Right lung (tissue), 10 donors: Measurements from ENCODE around the gene PC. TPM values are rescaled to one million over a fixed set of nuclear protein-coding genes. Genes with fewer than 3 reads are reported as not detected.
"Not testable (repeated sequence)": the region's sequence is repeated elsewhere in the genome, so short reads cannot be mapped to it uniquely, and the experiment has no call there.

Source experiments
- DNase-seq, 2 donors: peaks; one replicate each; pipeline ENCODE4 v3.0.0-alpha.2; 2013
- long read RNA-seq, 8 donors: transcript quantifications; one replicate each; lab custom pipeline, GENCODE V29; 2026
- polyA plus RNA-seq, 5 donors: library from polyadenylated mRNA; unstranded; fragments of 120-200 nt; gene quantifications; one replicate each; pipeline versions ENCODE4 v1.2.1 to v1.2.3, GENCODE V29; 2013; ENCODE audit warnings: inconsistent platforms in 1 of 5, low replicate concordance in 1 of 5; ENCODE audit not compliant: insufficient read length in 5 of 5, insufficient read depth in 1 of 5

PC gene, protein sequence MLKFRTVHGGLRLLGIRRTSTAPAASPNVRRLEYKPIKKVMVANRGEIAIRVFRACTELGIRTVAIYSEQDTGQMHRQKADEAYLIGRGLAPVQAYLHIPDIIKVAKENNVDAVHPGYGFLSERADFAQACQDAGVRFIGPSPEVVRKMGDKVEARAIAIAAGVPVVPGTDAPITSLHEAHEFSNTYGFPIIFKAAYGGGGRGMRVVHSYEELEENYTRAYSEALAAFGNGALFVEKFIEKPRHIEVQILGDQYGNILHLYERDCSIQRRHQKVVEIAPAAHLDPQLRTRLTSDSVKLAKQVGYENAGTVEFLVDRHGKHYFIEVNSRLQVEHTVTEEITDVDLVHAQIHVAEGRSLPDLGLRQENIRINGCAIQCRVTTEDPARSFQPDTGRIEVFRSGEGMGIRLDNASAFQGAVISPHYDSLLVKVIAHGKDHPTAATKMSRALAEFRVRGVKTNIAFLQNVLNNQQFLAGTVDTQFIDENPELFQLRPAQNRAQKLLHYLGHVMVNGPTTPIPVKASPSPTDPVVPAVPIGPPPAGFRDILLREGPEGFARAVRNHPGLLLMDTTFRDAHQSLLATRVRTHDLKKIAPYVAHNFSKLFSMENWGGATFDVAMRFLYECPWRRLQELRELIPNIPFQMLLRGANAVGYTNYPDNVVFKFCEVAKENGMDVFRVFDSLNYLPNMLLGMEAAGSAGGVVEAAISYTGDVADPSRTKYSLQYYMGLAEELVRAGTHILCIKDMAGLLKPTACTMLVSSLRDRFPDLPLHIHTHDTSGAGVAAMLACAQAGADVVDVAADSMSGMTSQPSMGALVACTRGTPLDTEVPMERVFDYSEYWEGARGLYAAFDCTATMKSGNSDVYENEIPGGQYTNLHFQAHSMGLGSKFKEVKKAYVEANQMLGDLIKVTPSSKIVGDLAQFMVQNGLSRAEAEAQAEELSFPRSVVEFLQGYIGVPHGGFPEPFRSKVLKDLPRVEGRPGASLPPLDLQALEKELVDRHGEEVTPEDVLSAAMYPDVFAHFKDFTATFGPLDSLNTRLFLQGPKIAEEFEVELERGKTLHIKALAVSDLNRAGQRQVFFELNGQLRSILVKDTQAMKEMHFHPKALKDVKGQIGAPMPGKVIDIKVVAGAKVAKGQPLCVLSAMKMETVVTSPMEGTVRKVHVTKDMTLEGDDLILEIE
- polyA plus RNA-seq: 10 to 100 TPM in 1 of 5 donors, 1 to 10 TPM in 4; 6.4 to 14.1 (median 8.0) TPM
- long read RNA-seq, donor 1, partial matches to known transcripts: 14 of 22 reads
- long read RNA-seq, donor 1, other reads (novel, unspliced or antisense): 8 of 22 reads
- long read RNA-seq, donor 2, full-length matches to known transcripts: 1 of 6 reads
- long read RNA-seq, donor 2, partial matches to known transcripts: 5 of 6 reads
- long read RNA-seq, donor 2, other reads (novel, unspliced or antisense): 0 of 6 reads
- long read RNA-seq, donor 3: 0 reads
- long read RNA-seq, donor 4: 0 reads
- long read RNA-seq, donor 5, partial matches to known transcripts: 31 of 32 reads
- long read RNA-seq, donor 5, other reads (novel, unspliced or antisense): 0 of 32 reads
- long read RNA-seq, donor 6, full-length matches to known transcripts: 1 of 52 reads
- long read RNA-seq, donor 6, partial matches to known transcripts: 31 of 52 reads
- long read RNA-seq, donor 6, other reads (novel, unspliced or antisense): 20 of 52 reads
- long read RNA-seq, donor 7, partial matches to known transcripts: 36 of 37 reads
- long read RNA-seq, donor 7, other reads (novel, unspliced or antisense): 0 of 37 reads
- long read RNA-seq, donor 8: 0 reads

GRCh38 chr11:66958232-66958955 is at the start of gene PC:
Gene PC (minus strand): TSS chr11:66958383. CDS start chr11:66872159, 86,224 bp downstream.
- DNase-seq: peak; percentile 99

GRCh38 chr11:67007126-67007525 is 48.9 kb upstream of the PC start:
- DNase-seq: no peak

DNA sequence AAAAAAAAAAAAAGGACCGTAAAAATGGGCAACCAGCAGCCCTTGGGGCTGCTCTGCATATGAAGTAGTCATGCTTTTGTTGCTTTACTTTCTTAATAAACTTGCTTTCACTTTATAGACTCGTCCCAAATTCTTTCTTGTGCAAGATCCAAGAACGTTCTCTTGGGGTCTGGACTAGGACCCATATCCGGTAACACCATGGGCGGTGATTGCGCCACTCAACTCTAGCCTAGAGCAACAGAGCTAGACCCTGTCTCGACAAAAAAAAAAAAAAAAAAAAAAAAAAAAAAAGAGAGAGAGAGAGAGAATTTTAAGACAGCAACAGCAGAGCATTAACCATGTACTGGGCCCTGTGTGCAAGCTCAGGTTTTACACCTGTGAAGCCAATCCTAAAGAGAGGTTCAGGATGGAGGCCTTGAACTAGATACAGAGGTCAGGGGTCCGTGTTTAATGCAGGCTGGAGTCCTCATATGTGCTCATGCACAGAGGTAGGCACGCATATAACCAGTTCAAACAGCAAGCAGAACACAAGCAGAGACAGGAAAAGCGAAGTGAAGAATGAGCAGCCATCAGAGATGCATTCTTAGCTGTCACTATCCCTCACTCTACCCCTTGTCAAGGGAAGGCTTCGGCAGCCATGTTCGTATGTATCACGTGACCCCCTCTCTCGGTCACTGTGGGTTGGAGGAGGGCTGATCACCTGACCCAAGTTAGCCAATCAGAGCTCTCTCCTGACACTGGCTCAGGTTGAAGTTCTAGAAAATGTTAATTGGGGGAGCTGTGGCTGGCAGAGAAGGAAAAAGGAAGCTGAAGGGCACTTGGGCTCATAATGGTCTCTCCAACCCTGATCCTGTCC is 48.1 kb upstream of the PC start:
- DNase-seq: no peak

DNA sequence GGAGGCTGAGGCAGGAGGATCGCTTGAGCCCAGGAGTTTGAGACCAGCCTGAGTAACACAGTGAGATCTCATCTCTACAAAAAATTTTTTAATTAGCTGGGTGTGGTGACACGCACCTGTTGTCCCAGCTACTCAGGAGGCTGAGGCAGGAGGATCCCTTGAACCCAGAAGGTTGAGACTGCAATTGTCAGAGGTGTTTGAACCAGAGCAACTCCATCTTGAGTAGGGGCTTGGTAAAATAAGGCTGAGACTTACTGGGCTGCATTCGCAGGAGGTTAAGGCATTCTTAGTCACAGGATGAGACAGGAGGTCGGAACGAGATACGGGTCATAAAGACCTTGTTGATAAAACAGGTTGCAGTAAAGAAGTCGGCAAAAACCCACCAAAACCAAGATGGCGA is 47.0 kb upstream of the PC start:
- DNase-seq: not testable (repeated sequence)

- DNase-seq: no peak
These were observed 44.8 kb upstream of the PC start for GRCh38 chr11:67002921-67003411.

DNA sequence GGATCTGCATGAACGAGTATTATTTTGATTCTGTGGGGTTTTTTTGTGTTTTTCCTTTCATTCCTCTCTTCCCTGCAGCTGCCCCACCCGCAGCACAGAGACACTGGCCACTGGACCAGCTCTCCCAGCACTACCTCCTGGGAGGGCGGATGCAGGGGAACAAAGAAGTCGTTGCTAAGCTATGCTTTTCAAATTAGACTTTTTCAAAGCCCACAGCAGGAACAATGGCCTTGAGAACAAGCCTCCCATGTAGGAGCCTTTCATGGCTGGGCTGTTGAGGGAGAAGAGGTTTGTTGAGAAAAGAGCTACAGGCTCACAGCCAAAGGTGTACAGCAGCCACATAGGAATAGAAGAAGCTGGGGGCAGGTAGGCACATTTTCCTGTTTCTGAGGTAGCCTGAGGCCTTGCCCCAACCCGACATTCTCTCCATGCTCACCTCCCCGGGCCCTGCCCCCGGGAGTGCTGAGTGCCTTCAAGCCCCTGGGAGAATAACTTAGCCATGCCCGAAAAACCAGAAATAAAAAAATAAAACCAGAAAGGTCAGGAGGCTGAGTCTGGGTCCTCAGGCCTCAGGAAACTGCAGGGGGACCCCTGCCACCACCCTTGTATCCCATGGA is 44.2 kb upstream of the PC start:
- no peak for DNase-seq

DNA sequence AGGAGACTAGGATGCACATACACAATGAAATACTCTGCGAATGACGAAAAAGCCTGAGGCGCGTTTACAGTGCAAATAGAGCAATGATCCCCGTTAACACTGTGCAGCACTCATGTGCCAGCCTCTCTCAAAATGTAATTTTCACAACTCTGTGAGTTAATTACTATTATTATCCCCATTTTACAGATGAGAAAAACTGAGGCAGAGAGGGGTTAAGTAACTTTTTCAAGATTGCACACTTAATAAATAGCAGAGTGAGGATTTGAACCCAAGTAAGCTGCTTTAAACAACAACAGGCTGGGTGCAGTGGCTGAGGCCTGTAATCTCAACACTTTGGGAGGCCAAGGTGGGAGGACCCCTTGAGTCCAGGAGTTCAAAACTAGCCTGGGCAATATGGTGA is 43.1 kb upstream of the PC start:
- DNase-seq: no peak

- DNase-seq: no peak
These were observed 41.4 kb upstream of the PC start for GRCh38 chr11:66999555-66999954.

GRCh38 chr11:66996609-66997273 is 38.6 kb upstream of the PC start:
- no peak for DNase-seq

GRCh38 chr11:66992041-66992440 is 33.9 kb upstream of the PC start:
- no peak for DNase-seq

DNA sequence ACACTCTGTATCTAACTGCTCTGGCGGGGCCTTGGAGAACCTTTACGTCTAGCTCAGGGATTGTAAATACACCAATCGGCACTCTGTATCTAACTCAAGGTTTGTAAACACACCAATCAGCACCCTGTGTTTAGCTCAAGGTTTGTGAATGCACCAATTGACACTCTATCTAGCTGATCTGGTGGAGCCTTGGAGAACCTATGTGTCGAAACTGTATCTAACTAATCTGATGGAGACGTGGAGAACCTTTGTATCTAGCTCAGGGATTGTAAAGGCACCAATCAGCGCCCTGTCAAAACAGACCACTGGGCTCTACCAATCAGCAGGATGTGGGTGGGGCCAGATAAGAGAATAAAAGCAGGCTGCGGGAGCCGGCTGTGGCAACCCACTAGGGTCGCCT is 31.2 kb upstream of the PC start:
- DNase-seq: not testable (repeated sequence)

DNA sequence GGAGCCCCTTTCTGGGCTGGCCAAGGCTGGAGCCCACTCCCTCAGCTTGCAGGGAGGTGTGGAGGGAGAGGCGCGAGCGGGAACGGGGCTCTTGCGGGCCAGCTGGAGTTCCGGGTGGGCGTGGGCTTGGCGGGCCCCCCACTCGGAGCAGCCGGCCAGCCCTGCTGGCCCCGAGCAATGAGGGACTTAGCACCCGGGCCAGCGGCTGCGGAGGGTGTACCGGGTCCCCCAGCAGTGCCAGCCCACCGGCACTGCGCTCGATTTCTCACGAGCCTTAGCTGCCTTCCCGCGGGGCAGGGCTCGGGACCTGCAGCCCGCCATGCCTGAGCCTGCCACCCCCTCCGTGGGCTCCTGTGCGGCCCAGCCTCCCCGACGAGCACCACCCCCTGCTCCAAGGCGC is 30.6 kb upstream of the PC start:
- DNase-seq: not testable (repeated sequence)

- DNase-seq: no peak
These were observed 29.9 kb upstream of the PC start for GRCh38 chr11:66987924-66988637.

DNA sequence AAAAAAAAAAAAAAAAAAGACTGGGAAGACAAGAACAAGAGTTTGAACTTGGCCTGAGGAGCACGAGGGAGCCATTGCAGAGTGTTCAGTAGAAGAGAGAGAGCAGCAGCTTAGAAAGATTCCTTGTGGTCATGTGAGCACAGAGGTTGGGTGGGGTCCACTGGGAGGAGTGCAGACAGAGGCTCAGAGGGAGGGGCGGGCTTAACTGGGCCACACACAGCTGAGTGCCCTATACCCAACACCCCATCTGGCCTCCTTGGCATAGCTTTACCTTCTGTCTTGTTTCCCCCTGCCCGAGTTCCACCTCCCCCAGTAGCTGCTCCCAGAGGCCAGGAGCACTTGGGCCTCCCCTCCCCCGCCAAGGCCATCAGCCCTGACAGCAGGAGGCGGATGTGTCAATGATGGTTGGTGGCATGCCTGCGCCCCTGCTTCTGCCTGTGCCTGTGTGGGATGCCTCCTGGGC is 29.0 kb upstream of the PC start:
- no peak for DNase-seq

- no peak for DNase-seq
These were observed 28.0 kb upstream of the PC start for GRCh38 chr11:66986178-66986545.

- DNase-seq: no peak
These were observed 27.5 kb upstream of the PC start for GRCh38 chr11:66985508-66986177.
